HS-27A (cell line): Measurements from ENCODE around the gene DYNC1I1.

Source experiments
- DNase-seq: peaks from one replicate; pipeline ENCODE4 v3.0.0-alpha.2; 2012; ENCODE audit warnings: low read depth, missing footprints

The DYNC1I1 gene

GRCh38 chr7:95971716-95972115, 199.4 kb downstream of the DYNC1I1 start:
- no peak for DNase-seq

DNA sequence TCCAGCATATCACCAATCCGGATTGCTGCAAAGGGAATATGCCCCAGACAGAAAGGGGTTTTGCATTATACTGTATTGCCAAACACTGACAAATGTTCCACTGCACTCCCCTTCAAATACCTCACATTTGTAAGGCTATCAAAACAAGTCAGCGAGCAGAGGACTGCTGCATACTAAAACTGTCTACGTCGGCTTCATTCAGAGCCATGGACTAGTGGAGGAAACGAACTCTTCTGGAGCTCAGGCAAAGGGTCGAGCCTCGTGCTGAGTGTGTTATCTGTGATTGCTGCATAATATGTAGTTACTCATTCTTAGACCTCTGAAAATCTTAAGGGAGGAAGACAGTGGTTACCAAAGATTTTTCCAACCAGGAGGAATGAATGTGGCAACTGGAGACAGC, 200.2 kb downstream of the DYNC1I1 start:
- no peak for DNase-seq

DNA sequence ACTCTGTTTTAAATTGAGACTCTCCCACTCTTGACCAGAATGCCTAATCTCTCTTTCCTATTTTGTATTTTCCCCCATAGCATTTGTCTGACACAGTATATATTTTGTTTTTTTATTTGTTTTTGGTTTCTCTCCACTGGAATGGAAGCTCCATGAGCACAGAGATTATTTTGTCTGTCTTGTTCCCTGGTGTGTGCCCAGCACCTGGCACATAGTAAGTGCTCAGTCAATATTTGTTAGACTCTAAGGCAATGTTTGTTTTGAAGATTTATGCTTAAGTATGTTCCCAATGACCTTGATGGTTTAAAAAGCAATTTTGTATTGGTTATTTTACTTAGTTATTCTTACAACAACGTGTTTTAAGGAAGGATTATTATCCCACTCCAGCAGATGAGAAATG, 201.8 kb downstream of the DYNC1I1 start:
- no peak for DNase-seq

- no peak for DNase-seq
These were observed 204.2 kb downstream of the DYNC1I1 start for GRCh38 chr7:95976369-95977060.

- no peak for DNase-seq
These were observed 205.6 kb downstream of the DYNC1I1 start for GRCh38 chr7:95977994-95978393.

GRCh38 chr7:95980167-95980566, 207.8 kb downstream of the DYNC1I1 start:
- no peak for DNase-seq

- DNase-seq = no peak
These were observed 208.4 kb downstream of the DYNC1I1 start for GRCh38 chr7:95980706-95981105.

- DNase-seq = no peak
These were observed 213.9 kb downstream of the DYNC1I1 start for GRCh38 chr7:95986178-95986764.

- no peak for DNase-seq
These were observed 216.9 kb downstream of the DYNC1I1 start for GRCh38 chr7:95989301-95989700.

- DNase-seq = no peak
These were observed 221.0 kb downstream of the DYNC1I1 start for GRCh38 chr7:95993380-95993779.

GRCh38 chr7:95996174-95996573, 223.8 kb downstream of the DYNC1I1 start:
- DNase-seq = no peak

GRCh38 chr7:95996886-95997285, 224.5 kb downstream of the DYNC1I1 start:
- no peak for DNase-seq

DNA sequence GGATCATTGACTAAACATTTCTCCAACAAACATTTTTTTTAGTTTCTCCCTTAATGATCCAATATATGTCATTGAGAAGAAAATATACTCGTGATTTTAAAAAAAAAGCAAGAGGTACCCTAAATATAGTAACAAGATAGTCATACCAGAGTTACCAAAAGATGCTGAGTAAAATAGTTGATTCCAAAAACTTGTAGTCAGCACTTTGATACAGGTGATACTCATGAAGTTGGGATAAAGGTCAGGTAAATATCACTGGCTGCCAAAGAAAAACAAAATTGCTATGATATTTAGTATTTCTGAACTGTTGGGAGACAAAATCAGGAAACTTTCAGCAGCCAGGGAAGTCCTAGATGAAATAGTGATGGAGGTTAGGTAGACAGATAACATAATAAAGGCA, 225.3 kb downstream of the DYNC1I1 start:
- no peak for DNase-seq

DNA sequence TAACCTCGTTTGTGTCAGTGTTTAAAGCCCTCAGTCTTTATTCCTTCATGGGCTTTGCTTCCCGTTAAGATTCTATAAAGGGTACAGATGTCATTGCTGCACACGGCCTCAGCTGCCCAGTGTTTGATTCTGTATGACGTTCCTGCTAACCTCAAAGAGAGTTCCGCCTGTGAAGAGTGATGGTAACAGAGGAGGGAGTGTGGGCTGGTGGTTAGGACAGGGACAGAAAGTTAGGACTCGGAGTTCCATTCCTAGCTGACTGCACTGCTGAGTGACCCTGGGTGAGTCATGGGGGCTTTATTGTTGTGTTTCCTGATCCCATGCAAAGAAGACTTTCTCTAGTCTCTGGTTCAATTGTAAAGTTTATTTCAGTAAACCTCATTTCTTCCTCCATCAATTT, 227.1 kb downstream of the DYNC1I1 start:
- DNase-seq = no peak

- no peak for DNase-seq
These were observed 232.2 kb downstream of the DYNC1I1 start for GRCh38 chr7:96004578-96004977.

- DNase-seq = no peak
These were observed 232.9 kb downstream of the DYNC1I1 start for GRCh38 chr7:96005271-96005670.

GRCh38 chr7:96009148-96009547, 236.8 kb downstream of the DYNC1I1 start:
- no peak for DNase-seq

GRCh38 chr7:96013836-96014235, 241.5 kb downstream of the DYNC1I1 start:
- DNase-seq = no peak

- DNase-seq = no peak
These were observed 242.3 kb downstream of the DYNC1I1 start for GRCh38 chr7:96014617-96015016.

- DNase-seq = no peak
These were observed 243.8 kb downstream of the DYNC1I1 start for GRCh38 chr7:96016056-96016586.

DNA sequence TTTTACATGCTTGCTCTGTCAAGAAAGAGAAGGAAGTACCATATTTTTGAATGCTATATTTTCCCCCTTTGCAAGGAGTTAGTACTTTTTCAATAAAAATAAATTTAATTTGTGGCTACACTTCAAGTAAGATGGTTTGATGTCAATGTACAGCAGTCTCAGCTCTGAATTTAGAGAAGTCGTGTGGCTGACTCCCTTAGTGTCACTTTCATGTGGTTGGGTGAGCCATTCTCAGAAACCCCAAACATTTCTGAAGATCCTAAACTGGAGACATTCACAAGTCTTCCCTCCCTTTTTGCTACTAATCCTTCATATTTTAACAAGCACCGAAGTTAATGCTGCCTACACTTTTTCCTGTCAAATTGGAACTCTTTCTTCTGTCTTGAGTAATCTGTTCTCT, 244.4 kb downstream of the DYNC1I1 start:
- DNase-seq = no peak

DNA sequence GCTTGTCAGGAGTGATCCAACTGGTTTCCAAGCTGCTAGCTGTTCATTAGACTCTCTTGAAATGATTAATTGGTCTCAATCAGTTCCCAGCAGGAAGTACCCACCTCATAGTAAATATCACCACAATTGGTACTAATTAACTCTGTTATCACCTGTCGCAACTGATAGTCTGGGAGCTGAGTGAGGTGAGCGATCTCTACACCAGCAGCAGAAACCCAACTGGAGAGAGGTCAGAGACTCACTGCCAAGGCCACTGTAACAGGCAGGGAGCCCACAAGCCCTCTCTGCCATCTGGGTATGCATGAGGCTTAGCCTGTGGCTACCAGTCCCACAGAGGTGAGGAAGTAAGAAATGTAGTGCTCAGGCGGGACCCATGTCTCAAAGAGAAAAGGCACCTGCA, 245.5 kb downstream of the DYNC1I1 start:
- DNase-seq = no peak

DNA sequence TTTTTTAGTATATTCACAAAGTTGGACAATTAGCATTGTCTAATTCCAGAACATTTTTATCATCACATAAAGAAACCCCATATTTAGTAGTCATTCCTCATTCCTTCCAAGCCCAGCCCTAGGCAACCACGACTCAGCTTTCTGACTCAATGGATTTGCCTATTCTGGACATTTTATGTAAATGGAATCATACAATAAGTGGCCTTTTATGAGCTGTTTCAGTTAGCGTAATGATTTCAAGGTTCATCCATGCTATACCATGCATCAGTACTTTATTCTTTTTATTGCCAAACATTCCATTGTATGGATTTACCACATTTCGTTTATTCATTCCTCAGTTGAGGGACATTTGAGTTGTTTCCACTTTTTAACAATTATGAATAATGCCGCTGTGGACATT, 249.2 kb downstream of the DYNC1I1 start:
- no peak for DNase-seq

DNA sequence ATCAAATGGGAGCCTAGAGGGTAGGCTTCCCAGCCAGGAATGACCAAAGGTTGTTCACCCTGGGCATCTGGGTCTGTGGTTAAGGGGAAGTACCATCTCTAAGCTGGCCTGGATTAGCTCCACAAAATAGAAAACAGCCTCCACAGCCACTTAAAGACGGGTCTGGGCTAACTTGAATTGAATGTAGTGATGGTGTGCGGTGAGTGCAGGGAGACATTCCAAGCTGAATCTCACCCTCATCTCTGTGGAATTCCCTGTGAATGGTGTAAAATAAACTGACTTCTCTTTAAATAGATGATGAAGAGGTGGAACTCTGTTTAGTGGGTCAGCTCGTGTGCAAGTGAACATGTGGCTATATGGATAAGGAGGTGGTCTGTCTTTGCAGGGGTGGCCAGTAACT, 251.0 kb downstream of the DYNC1I1 start:
- DNase-seq = no peak
